HT-29 (cell line): ENCODE data around the gene CD44. TPM values are rescaled to one million over a fixed set of nuclear protein-coding genes. Genes with fewer than 3 reads are reported as not detected.

Source experiments
- DNase-seq: peaks from one replicate; pipeline ENCODE4 v3.0.0-alpha.2; 2015; ENCODE audit warnings: low spot score
- total RNA-seq: library from RNA; depleted of rRNA; stranded (reverse); fragments of >200 nt; shearing (Covaris generic); gene quantifications from 2 replicates; pipeline ENCODE4 v1.2.3, GENCODE V29; 2014

CD44 gene
- total RNA-seq, 1 experiment from 2014 or later, result 159 TPM

GRCh38 chr11:35237351-35237750 lies 98.4 kb downstream of the CD44 start:
- DNase-seq, result peak; percentile 36

- DNase-seq, result peak; percentile 57
These were observed 99.1 kb downstream of the CD44 start for GRCh38 chr11:35237860-35238715.

GRCh38 chr11:35238882-35239281 lies 99.9 kb downstream of the CD44 start:
- no peak for DNase-seq

GRCh38 chr11:35239471-35240075 lies 100.6 kb downstream of the CD44 start:
- DNase-seq, result no peak

- DNase-seq, result no peak
These were observed 102.1 kb downstream of the CD44 start for GRCh38 chr11:35241083-35241482.

- no peak for DNase-seq
These were observed 102.6 kb downstream of the CD44 start for GRCh38 chr11:35241531-35241930.

- DNase-seq, result no peak
These were observed 103.7 kb downstream of the CD44 start for GRCh38 chr11:35242412-35243242.

- no peak for DNase-seq
These were observed 104.8 kb downstream of the CD44 start for GRCh38 chr11:35243774-35244173.

GRCh38 chr11:35245056-35245455 lies 106.1 kb downstream of the CD44 start:
- DNase-seq, result no peak

GRCh38 chr11:35245786-35246185 lies 106.8 kb downstream of the CD44 start:
- DNase-seq, result no peak

GRCh38 chr11:35246745-35247144 lies 107.8 kb downstream of the CD44 start:
- no peak for DNase-seq

- DNase-seq, result no peak
These were observed 108.5 kb downstream of the CD44 start for GRCh38 chr11:35247428-35247827.

GRCh38 chr11:35247863-35248262 lies 108.9 kb downstream of the CD44 start:
- DNase-seq, result no peak

- DNase-seq, result no peak
These were observed 109.8 kb downstream of the CD44 start for GRCh38 chr11:35248558-35249323.

GRCh38 chr11:35250192-35250591 lies 111.2 kb downstream of the CD44 start:
- no peak for DNase-seq

- DNase-seq, result no peak
These were observed 111.7 kb downstream of the CD44 start for GRCh38 chr11:35250621-35251020.

GRCh38 chr11:35253237-35253636 lies 114.3 kb downstream of the CD44 start:
- DNase-seq, result no peak

GRCh38 chr11:35255514-35255913 lies 116.5 kb downstream of the CD44 start:
- no peak for DNase-seq

GRCh38 chr11:35256296-35256695 lies 117.3 kb downstream of the CD44 start:
- no peak for DNase-seq

- no peak for DNase-seq
These were observed 118.3 kb downstream of the CD44 start for GRCh38 chr11:35257281-35257680.

GRCh38 chr11:35259529-35259928 lies 120.6 kb downstream of the CD44 start:
- no peak for DNase-seq
